Measurements from ENCODE around the gene FADS3. TPM values are rescaled to one million over a fixed set of nuclear protein-coding genes. Genes with fewer than 3 reads are reported as not detected.

The FADS3 gene
- total RNA-seq, 2 donors from 2014 or later: 368 to 393 TPM

DNA sequence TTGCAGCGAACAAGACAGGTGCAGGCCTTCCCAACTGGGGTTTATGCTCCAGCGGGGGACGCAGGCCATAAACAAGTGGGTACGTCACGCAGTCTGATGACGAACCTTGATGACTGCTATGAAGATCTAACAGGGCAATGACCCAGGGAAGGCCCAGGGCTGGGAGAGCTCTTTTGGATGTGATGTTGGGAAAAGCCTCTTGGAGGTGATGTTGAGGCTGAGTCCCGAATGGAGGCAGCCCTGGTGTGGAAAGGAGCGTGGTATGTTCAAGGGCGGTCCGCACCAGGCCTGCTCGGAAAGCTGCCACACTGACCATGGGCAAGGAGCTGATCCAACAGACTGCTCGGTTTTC is 57.4 kb downstream of the FADS3 start:
- DNase-seq (ENCODE audit: low spot score): no peak
- Histone ChIP-seq H3K9me3 (no peaks in the 10 kb centered on the region), H3K36me3 (no peaks in the 10 kb centered on the region), H3K27me3 (replicated peaks; ENCODE audit: insufficient read depth) (no peaks in the 10 kb centered on the region), H3K4me1 (ENCODE audit: control insufficient read depth in 1 of 2, low read depth in 2 of 2) (peaks cover 37 to 76% of the 10 kb centered on the region in 2 donors), H3K27ac (peak overlapping the region; percentile 92 to 95), H3K4me3 (no peak overlapping the region)
- ATAC-seq (ENCODE audit: insufficient number of reproducible peaks, low FRiP score, low read depth): no peak
- TF ChIP-seq, protein P1, sequence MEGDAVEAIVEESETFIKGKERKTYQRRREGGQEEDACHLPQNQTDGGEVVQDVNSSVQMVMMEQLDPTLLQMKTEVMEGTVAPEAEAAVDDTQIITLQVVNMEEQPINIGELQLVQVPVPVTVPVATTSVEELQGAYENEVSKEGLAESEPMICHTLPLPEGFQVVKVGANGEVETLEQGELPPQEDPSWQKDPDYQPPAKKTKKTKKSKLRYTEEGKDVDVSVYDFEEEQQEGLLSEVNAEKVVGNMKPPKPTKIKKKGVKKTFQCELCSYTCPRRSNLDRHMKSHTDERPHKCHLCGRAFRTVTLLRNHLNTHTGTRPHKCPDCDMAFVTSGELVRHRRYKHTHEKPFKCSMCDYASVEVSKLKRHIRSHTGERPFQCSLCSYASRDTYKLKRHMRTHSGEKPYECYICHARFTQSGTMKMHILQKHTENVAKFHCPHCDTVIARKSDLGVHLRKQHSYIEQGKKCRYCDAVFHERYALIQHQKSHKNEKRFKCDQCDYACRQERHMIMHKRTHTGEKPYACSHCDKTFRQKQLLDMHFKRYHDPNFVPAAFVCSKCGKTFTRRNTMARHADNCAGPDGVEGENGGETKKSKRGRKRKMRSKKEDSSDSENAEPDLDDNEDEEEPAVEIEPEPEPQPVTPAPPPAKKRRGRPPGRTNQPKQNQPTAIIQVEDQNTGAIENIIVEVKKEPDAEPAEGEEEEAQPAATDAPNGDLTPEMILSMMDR (IDR thresholded peaks at IDR 0.05): no peak

DNA sequence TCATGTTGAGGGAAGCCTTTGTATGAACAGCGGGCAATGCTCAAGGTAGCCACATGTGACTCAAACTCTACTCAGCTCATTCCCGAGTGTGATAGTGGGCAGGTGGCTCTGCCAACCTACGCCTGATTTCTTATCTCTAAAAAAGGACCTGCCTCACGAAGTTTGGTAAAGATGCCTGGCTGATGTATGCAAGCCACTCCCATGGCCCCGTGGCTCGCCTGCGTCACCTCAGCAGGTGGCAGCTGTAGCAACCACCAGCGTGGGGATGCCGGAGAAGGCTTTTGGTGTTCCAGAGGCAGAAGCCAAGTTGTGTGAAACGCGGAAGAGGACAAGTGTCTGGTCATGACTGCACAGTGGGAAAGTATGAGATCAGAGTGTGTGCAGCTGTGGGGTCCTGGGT is 57.9 kb downstream of the FADS3 start:
- H3K36me3 ChIP-seq: no peaks in the 10 kb centered on the region
- H3K4me1 ChIP-seq (ENCODE audit: control insufficient read depth in 1 of 2, low read depth in 2 of 2): peaks cover 37 to 77% of the 10 kb centered on the region in 2 donors
- TF ChIP-seq, protein P1 (IDR thresholded peaks at IDR 0.05): no peak
- no peaks in the 10 kb centered on the region for H3K27me3 ChIP-seq (replicated peaks; ENCODE audit: insufficient read depth)
- DNase-seq (ENCODE audit: low spot score) (no peak), ATAC-seq (ENCODE audit: insufficient number of reproducible peaks, low FRiP score, low read depth) (no peak)
- H3K27ac ChIP-seq: peak overlapping the region; percentile 86 to 95
- H3K9me3 ChIP-seq: no peaks in the 10 kb centered on the region
- no peak overlapping the region for H3K4me3 ChIP-seq

GRCh38 chr11:61832754-61833153 is 58.6 kb downstream of the FADS3 start:
- Histone ChIP-seq H3K27ac (peak overlapping the region; percentile 86 to 95), H3K4me3 (no peak overlapping the region), H3K9me3 (no peaks in the 10 kb centered on the region), H3K36me3 (no peaks in the 10 kb centered on the region), H3K27me3 (replicated peaks; ENCODE audit: insufficient read depth) (no peaks in the 10 kb centered on the region), H3K4me1 (ENCODE audit: control insufficient read depth in 1 of 2, low read depth in 2 of 2) (peaks cover 37 to 77% of the 10 kb centered on the region in 2 donors)
- TF ChIP-seq, protein P1 (IDR thresholded peaks at IDR 0.05): no peak
- DNase-seq (ENCODE audit: low spot score) (no peak), ATAC-seq (ENCODE audit: insufficient number of reproducible peaks, low FRiP score, low read depth) (no peak)

DNA sequence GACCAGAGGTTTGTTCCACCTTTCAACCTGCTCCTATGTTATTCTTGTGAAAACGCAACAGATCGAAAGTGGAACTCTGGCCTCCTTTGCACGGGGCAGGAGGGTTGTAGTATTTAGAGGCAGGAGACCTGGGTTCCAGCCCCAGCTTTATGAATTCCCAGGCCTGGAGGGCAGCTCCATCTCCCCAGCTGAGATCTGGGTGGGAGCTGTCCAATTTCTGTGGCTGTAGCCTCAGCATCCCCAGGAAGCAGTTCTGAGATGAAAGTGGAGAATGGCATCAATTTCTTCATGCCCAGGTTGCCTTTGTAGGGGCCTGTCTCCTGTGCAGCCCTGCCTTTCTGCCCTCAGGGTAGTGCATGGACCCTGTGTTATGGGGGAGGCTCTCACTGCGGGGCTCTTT is 59.1 kb downstream of the FADS3 start:
- no peak overlapping the region for H3K4me3 ChIP-seq
- peaks cover 37 to 77% of the 10 kb centered on the region in 2 donors for H3K4me1 ChIP-seq (ENCODE audit: control insufficient read depth in 1 of 2, low read depth in 2 of 2)
- no peaks in the 10 kb centered on the region for H3K27me3 ChIP-seq (replicated peaks; ENCODE audit: insufficient read depth)
- H3K36me3 ChIP-seq: no peaks in the 10 kb centered on the region
- H3K9me3 ChIP-seq: no peaks in the 10 kb centered on the region
- DNase-seq (ENCODE audit: low spot score) (no peak), ATAC-seq (ENCODE audit: insufficient number of reproducible peaks, low FRiP score, low read depth) (no peak)
- peak overlapping the region; percentile 86 to 95 for H3K27ac ChIP-seq
- TF ChIP-seq, protein P1 (IDR thresholded peaks at IDR 0.05): no peak

GRCh38 chr11:61830237-61831105 is 60.9 kb downstream of the FADS3 start:
- Histone ChIP-seq H3K4me1 (ENCODE audit: control insufficient read depth in 1 of 2, low read depth in 2 of 2) (peaks cover 30 to 66% of the 10 kb centered on the region in 2 donors), H3K27me3 (replicated peaks; ENCODE audit: insufficient read depth) (no peaks in the 10 kb centered on the region), H3K9me3 (no peaks in the 10 kb centered on the region), H3K4me3 (peak overlapping the region; percentile 85), H3K27ac (peak overlapping the region; percentile 86 to 95), H3K36me3 (no peaks in the 10 kb centered on the region)
- TF ChIP-seq, protein P1 (IDR thresholded peaks at IDR 0.05): no peak
- ATAC-seq (ENCODE audit: insufficient number of reproducible peaks, low FRiP score, low read depth): no peak
- DNase-seq (ENCODE audit: low spot score): no peak

All from thoracic aorta (tissue), 2 donors.